HepG2 (cell line): ENCODE measurements around the gene HLCS. TPM values are rescaled to one million over a fixed set of nuclear protein-coding genes. Genes with fewer than 3 reads are reported as not detected.

ENCODE experiments used
- ATAC-seq: fragments of 200-7000 bp; cut with Tn5 transposase; 3 replicates; pipeline ENCODE4 v1.9.1; 2020; ENCODE audit warnings: mild to moderate bottlenecking, moderate library complexity
- BruUV-seq: library from RNA; stranded (reverse); fragments of 400-500 nt; replicated peaks from 2 replicates; lab custom pipeline; 2021; lab: Mats Ljungman, UMichigan
- CTCF ChIA-PET: fragments of 300-600 bp; formaldehyde crosslinking; extraction: SDS; loops from one replicate; lab custom pipeline; 2021; ENCODE audit warnings: low total read pairs, inconsistent platforms, low intra/inter-chr PET ratio; lab: Yijun Ruan, JAX
- POLR2A ChIA-PET: fragments of 350-600 bp; sonication (Branson Sonifier 250); formaldehyde crosslinking; loops from one replicate; lab custom pipeline; 2020; ENCODE audit warnings: antibody characterized with exemption, inconsistent platforms; lab: Yijun Ruan, JAX
- DNase-seq: peaks from one replicate; pipeline ENCODE4 v3.0.0-alpha.2; 2015; ENCODE audit warnings: low spot score
- FAIRE-seq: peaks from 3 replicates; lab custom pipeline; 2011; peaks lifted over from hg19 to GRCh38; lab: Jason Lieb, UNC
- H2AFZ ChIP-seq: one replicate; pipeline ENCODE4 v1.6.1; 2011; ENCODE audit warnings: low read length, inconsistent platforms
- H3K27ac ChIP-seq: fragments of 300-600 bp; 3 replicates; pipeline ENCODE4 v1.8.0; 2011; ENCODE audit warnings: mixed run types, mild to moderate bottlenecking, mixed read lengths, low read length, inconsistent platforms; ENCODE audit not compliant: insufficient read depth; ENCODE audit errors: extremely low read length
- H3K27me3 ChIP-seq, 2 experiments: fragments of 200-600 bp in 1 of 2; 2 replicates in 1 of 2; 3 replicates in 1 of 2; pipeline versions ENCODE4 v1.6.0 to v1.8.0; 2011; ENCODE audit warnings: low read length in 2 of 2, mild to moderate bottlenecking in 2 of 2, moderate library complexity in 2 of 2, inconsistent platforms in 1 of 2; ENCODE audit not compliant: insufficient read depth in 2 of 2, control insufficient read depth in 1 of 2
- H3K36me3 ChIP-seq, 2 experiments: fragments of 200-600 bp in 1 of 2; replicated peaks in 1 of 2; 2 replicates in 1 of 2; 3 replicates in 1 of 2; pipeline versions ENCODE4 v1.5.1 to v1.8.0; 2011; ENCODE audit warnings: low read length in 2 of 2, inconsistent platforms in 1 of 2; ENCODE audit not compliant: insufficient read depth in 2 of 2, control insufficient read depth in 1 of 2
- H3K4me1 ChIP-seq: 2 replicates; pipeline ENCODE4 v1.5.1; 2012; ENCODE audit warnings: low read length, inconsistent platforms; ENCODE audit not compliant: insufficient read depth
- H3K4me2 ChIP-seq: 2 replicates; pipeline ENCODE4 v1.6.0; 2011; ENCODE audit warnings: low read depth, low read length, inconsistent platforms
- H3K4me3 ChIP-seq, 3 experiments: fragments of 200-600 bp in 1 of 3; sonication (generic), shearing (Covaris generic) in 1 of 3; replicated peaks in 1 of 3; 2 replicates each; pipeline ENCODE4 v1.5.1; 2011 to 2016; ENCODE audit warnings: low read length in 3 of 3, inconsistent platforms in 2 of 3, low read depth in 2 of 3, mild to moderate bottlenecking in 2 of 3, control low read depth in 1 of 3, mixed read lengths in 1 of 3; ENCODE audit not compliant: insufficient read depth in 1 of 3
- H3K79me2 ChIP-seq: one replicate; pipeline ENCODE4 v1.6.1; 2011; ENCODE audit warnings: low read length, inconsistent platforms; ENCODE audit not compliant: insufficient read depth
- H3K9ac ChIP-seq: 2 replicates; pipeline ENCODE4 v1.6.0; 2011; ENCODE audit warnings: mild to moderate bottlenecking, low read depth, low read length, inconsistent platforms; ENCODE audit not compliant: insufficient read depth
- H3K9me3 ChIP-seq: 2 replicates; pipeline ENCODE4 v1.5.1; 2012; ENCODE audit warnings: mild to moderate bottlenecking, low read length
- H4K20me1 ChIP-seq: 2 replicates; pipeline ENCODE4 v1.6.0; 2011; ENCODE audit warnings: inconsistent platforms, mild to moderate bottlenecking, low read length, moderate library complexity; ENCODE audit not compliant: insufficient read depth
- ATRX ChIP-seq: sonication (generic); formaldehyde crosslinking; IDR thresholded peaks from 2 replicates; pipeline ENCODE4 v1.4.0; 2020; ENCODE audit warnings: missing genetic modification reagents, borderline replicate concordance
- BRD4 ChIP-seq: sonication (generic); formaldehyde crosslinking; IDR thresholded peaks from 2 replicates; pipeline ENCODE4 v1.4.0; 2020; ENCODE audit warnings: missing genetic modification reagents
- GABPB1 ChIP-seq: IDR thresholded peaks from 2 replicates; pipeline ENCODE4 v1.6.1; 2016; ENCODE audit warnings: mild to moderate bottlenecking, missing genetic modification reagents, moderate library complexity, missing compliant biosample characterization
- HMGXB4 ChIP-seq, 2 experiments: sonication (generic) in 1 of 2; formaldehyde crosslinking in 1 of 2; IDR thresholded peaks; 2 replicates each; pipeline versions ENCODE4 v1.4.0 to v1.6.1; 2018 to 2020; ENCODE audit warnings: missing genetic modification reagents in 2 of 2, borderline replicate concordance in 1 of 2, low read depth in 1 of 2, mild to moderate bottlenecking in 1 of 2, missing biosample characterization in 1 of 2
- HOXD1 ChIP-seq: sonication (generic); formaldehyde crosslinking; IDR thresholded peaks from 2 replicates; pipeline ENCODE4 v1.5.0; 2020; ENCODE audit warnings: missing genetic modification reagents
- KMT2A ChIP-seq: sonication (generic); formaldehyde crosslinking; IDR thresholded peaks from 2 replicates; pipeline ENCODE4 v1.4.0; 2020; ENCODE audit warnings: missing genetic modification reagents
- MTA1 ChIP-seq: sonication (generic); formaldehyde crosslinking; IDR thresholded peaks from 2 replicates; pipeline ENCODE4 v1.4.0; 2020; ENCODE audit warnings: missing genetic modification reagents, mild to moderate bottlenecking, borderline replicate concordance
- NAIF1 ChIP-seq: sonication (generic); formaldehyde crosslinking; IDR thresholded peaks from 2 replicates; pipeline ENCODE4 v1.5.0; 2020; ENCODE audit warnings: mild to moderate bottlenecking, missing genetic modification reagents, borderline replicate concordance
- SIX1 ChIP-seq: sonication (generic); formaldehyde crosslinking; IDR thresholded peaks from 2 replicates; pipeline ENCODE4 v1.4.0; 2020; ENCODE audit warnings: missing genetic modification reagents, borderline replicate concordance
- SMYD3 ChIP-seq: sonication (generic); formaldehyde crosslinking; IDR thresholded peaks from 2 replicates; pipeline ENCODE4 v1.8.1; 2023; ENCODE audit warnings: mild to moderate bottlenecking, missing genetic modification reagents
- SPEN ChIP-seq: sonication (generic); formaldehyde crosslinking; IDR thresholded peaks from 2 replicates; pipeline ENCODE4 v1.5.1; 2020; ENCODE audit warnings: low read depth, mild to moderate bottlenecking, missing genetic modification reagents
- TBX3 ChIP-seq: fragments of 450-650 bp; IDR thresholded peaks from 2 replicates; pipeline ENCODE4 v1.6.1; 2017; ENCODE audit warnings: antibody characterized with exemption, mild to moderate bottlenecking, inconsistent platforms, borderline replicate concordance
- TEAD2 ChIP-seq: sonication (generic); formaldehyde crosslinking; IDR thresholded peaks from 2 replicates; pipeline ENCODE4 v1.9.0; 2021; ENCODE audit warnings: missing genetic modification reagents
- ZBTB7B ChIP-seq: sonication (generic); formaldehyde crosslinking; IDR thresholded peaks from 2 replicates; pipeline ENCODE4 v1.4.0; 2020; ENCODE audit warnings: missing genetic modification reagents
- ZFP91 ChIP-seq: sonication (generic); formaldehyde crosslinking; IDR thresholded peaks from 2 replicates; pipeline ENCODE4 v1.9.0; 2022; ENCODE audit warnings: missing genetic modification reagents, mild to moderate bottlenecking, borderline replicate concordance
- ZFY ChIP-seq: sonication (generic); formaldehyde crosslinking; IDR thresholded peaks from 2 replicates; pipeline ENCODE4 v1.4.0; 2020; ENCODE audit warnings: missing genetic modification reagents
- ZMYM4 ChIP-seq: sonication (generic); formaldehyde crosslinking; IDR thresholded peaks from 2 replicates; pipeline ENCODE4 v1.8.1; 2023; ENCODE audit warnings: mild to moderate bottlenecking, missing genetic modification reagents
- ZNF18 ChIP-seq: sonication (generic); formaldehyde crosslinking; IDR thresholded peaks from 2 replicates; pipeline ENCODE4 v1.8.0; 2022; ENCODE audit warnings: mild to moderate bottlenecking, missing genetic modification reagents; ENCODE audit not compliant: insufficient replicate concordance
- WGBS: methylation state at CpG from one replicate; pipeline ENCODE4 v1.1.6; 2017; ENCODE audit warnings: low lambda C conversion rate; 5-methylcytosine and 5-hydroxymethylcytosine counted together
- in situ Hi-C: cut with HindIII; loops from 2 replicates; pipeline ENCODE4 v1.10.0; 2017; ENCODE audit warnings: low pct_unique_long_range_greater_than_20kb; ENCODE audit not compliant: extremely low pct_ligation_motif_present
- intact Hi-C: fragments of 100-400 bp; cut with micrococcal nuclease; formaldehyde crosslinking; loops from one replicate; pipeline ENCODE4 v1.10.0; 2022; ENCODE audit not compliant: unreplicated experiment
- polyA plus RNA-seq, 8 experiments: library from polyadenylated mRNA; depleted of rRNA in 3 of 8; stranded (reverse) in 7 of 8; unstranded in 1 of 8; fragments of >200 nt; fragmentation: Illumina TruSeq in 4 of 8; extraction: Trizol in 4 of 8; gene quantifications; 2 replicates each; pipeline versions ENCODE4 v1.2.1 to v1.2.3, GENCODE V29; 2011 to 2016; ENCODE audit warnings: low read depth in 4 of 8, missing spikeins in 1 of 8, mixed read lengths in 1 of 8; ENCODE audit not compliant: insufficient read depth in 1 of 8
- total RNA-seq, 5 experiments: library from RNA; depleted of rRNA; stranded (reverse); fragments of >200 nt; fragmentation: Illumina TruSeq; extraction: Trizol; gene quantifications; 2 replicates each; pipeline ENCODE4 v1.2.3, GENCODE V29; 2016; ENCODE audit warnings: low read depth in 1 of 5

The HLCS gene
- total and polyA plus RNA-seq, 2 of the 13 experiments (the other 11 are each of a cell fraction or from before 2014, with no cell fraction given): 7.9 to 12.3 TPM

- ATAC-seq: peak; percentile 58
- H3K27ac ChIP-seq: no peak overlapping the region
- intact Hi-C loops: no loop called here
- H3K4me2 ChIP-seq: peak overlapping the region; percentile 92
- H3K27me3 ChIP-seq: peaks cover 7 to 77% of the 10 kb centered on the region in 2 experiments
- in situ Hi-C loops: no loop called here
- DNase-seq: no peak
- no peaks in the 10 kb centered on the region for H3K36me3 ChIP-seq
- 0 out of 2 replicates have a peak overlapping the region, but pooled peaks have one; percentile 17 for H3K9ac ChIP-seq
- peaks cover 10% of the 10 kb centered on the region for H3K4me1 ChIP-seq
- WGBS: 60% methylated on average over 27 of the region's 65 CpGs
- peak overlapping the region; percentile 40 to 61 (median 52); a peak in 5 of 6 replicates for H3K4me3 ChIP-seq
- no TSS peak for BruUV-seq
- POLR2A ChIA-PET: no interaction called here
- no peak overlapping the region for H2AFZ ChIP-seq
- H3K79me2 ChIP-seq: no peaks in the 10 kb centered on the region
- no peaks in the 10 kb centered on the region for H3K9me3 ChIP-seq
- no peak for FAIRE-seq
- H4K20me1 ChIP-seq: no peaks in the 10 kb centered on the region
- CTCF ChIA-PET: no interaction called here
- TF ChIP-seq SMYD3: no peak
- TF ChIP-seq BRD4 (CRISPR knock-in tag): 0 out of 2 replicates have a peak, but pooled peaks have one; percentile 53
- no peak for TF ChIP-seq TBX3
- peak; percentile 53; the same call in 1 of the 2 replicates for TF ChIP-seq GABPB1 (CRISPR knock-in tag)
- TF ChIP-seq SPEN (CRISPR knock-in tag): no peak
- TF ChIP-seq TEAD2 (CRISPR knock-in tag): no peak
- no peak for TF ChIP-seq ATRX
- no peak for TF ChIP-seq ZMYM4 (CRISPR knock-in tag)
- TF ChIP-seq NAIF1 (CRISPR knock-in tag): no peak
- TF ChIP-seq SIX1 (CRISPR knock-in tag): no peak
- TF ChIP-seq MTA1 (CRISPR knock-in tag): no peak
- peak; percentile 81 for TF ChIP-seq ZFY
- no peak for TF ChIP-seq ZBTB7B (CRISPR knock-in tag)
- peak; percentile 52; the same call in 1 of the 2 replicates for TF ChIP-seq ZFP91
- no peak for TF ChIP-seq ZNF18 (CRISPR knock-in tag)
- TF ChIP-seq HOXD1 (CRISPR knock-in tag): no peak
- TF ChIP-seq HMGXB4 (CRISPR knock-in tag; IDR thresholded peaks at IDR 0.05; ENCODE audit: borderline replicate concordance in 1 of 2, low read depth in 1 of 2): peak in 1 of 2 experiments; percentile 31; a peak in 1 of 4 replicates
- no peak for TF ChIP-seq KMT2A (CRISPR knock-in tag)
These were observed 265.3 kb downstream of the HLCS start for GRCh38 chr21:36700971-36701755.
